HG03175 (cell line): Measurements from ENCODE around the gene ATF6.

Source experiments
- ATAC-seq: cut with Tn5 transposase; IDR thresholded peaks from one replicate; pipeline ENCODE4 v1.9.1; 2021; ENCODE audit warnings: mild to moderate bottlenecking, moderate library complexity; ENCODE audit not compliant: unreplicated experiment

The ATF6 gene

GRCh38 chr1:161956097-161956496, 190.0 kb downstream of the ATF6 start:
- ATAC-seq, result no peak

GRCh38 chr1:161956930-161957329, 190.8 kb downstream of the ATF6 start:
- ATAC-seq, result no peak

- no peak for ATAC-seq
These were observed 192.3 kb downstream of the ATF6 start for GRCh38 chr1:161958425-161958824.

- peak; percentile 86 for ATAC-seq
These were observed 196.2 kb downstream of the ATF6 start for GRCh38 chr1:161962091-161962887.

- ATAC-seq, result no peak
These were observed 199.9 kb downstream of the ATF6 start for GRCh38 chr1:161966067-161966466.

DNA sequence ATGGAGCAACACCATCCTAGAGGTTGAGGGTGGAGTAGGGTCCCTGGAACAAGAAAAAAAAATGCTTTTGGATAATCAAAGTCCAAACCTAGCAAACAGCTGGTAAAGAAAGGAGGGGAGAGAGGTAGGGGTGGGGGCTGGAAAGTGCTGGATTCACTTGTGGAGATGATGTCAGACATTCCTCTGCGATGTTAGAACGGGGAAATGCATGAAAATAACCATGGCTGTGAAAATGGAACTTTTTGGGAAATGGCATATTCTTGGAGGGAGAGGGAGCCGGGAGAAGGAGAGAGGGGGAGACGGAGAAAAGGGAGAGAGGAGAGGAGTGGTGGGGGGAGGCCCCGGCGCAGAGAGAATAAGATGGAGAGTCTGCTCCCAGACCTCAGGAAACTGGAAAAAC, 203.9 kb downstream of the ATF6 start:
- no peak for ATAC-seq

DNA sequence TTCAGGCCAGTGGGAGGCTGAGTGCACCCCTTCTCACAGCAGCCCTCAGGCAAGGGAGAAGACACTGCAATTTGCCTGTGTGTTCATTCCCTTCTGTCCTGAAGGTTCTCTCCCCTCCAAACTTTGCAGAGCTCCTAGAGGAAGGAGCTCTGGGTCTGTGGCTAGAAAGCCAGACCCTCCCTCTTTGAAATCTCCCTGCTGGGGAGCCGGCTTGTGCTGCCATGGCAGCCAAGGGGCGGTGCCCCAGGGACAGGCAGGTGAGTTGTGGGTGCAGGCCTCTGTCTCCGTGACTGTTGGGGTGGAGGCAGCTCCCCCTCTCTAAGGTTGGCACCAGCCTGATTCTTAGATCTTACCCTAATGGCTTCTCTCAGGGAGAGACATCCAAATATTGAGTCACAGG, 204.5 kb downstream of the ATF6 start:
- no peak for ATAC-seq

GRCh38 chr1:161972828-161973227, 206.7 kb downstream of the ATF6 start:
- ATAC-seq, result no peak

DNA sequence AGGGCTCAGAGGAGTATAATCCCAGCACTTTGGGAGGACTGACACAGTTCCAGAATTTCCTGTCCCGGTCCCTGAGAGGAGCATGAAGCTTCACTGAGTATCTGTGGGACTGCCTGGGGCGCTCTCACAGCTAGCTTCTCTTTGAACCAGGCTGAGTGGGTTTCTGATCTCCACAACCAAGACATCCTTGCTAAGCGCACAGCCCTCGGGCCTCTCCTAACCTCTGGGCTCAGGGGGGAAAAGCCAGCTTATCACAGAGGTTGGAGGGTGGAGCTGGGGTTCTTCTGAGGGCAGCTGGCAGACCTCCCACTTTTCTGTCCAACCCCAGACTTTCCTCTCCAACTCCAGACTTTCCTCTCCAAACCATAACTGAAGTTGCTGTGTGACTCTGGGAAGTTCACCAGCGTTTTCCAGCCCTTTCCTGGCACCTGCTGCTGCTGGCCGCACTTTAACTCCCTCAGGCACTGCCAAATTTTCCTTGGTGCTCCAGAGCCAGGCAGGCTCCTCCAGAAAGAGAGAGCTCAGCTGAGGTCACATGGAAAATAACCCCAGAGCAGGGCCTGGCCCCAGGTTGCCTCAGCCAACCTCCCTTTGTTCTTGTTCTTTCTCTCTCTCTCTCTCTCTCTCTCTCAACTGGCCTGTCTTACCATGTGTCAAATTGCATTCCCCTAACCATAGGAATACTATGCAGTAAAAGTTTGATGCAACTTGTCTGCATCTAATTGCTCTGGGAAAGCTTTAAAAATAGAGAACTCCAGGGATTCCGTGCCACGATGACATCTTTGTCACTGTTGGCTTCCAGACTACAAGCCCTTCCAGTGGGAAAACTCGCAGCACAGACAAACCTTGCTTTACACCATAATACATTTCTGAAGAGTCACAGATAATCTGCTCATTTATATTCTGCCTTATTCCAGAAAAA, 208.1 kb downstream of the ATF6 start:
- no peak for ATAC-seq

DNA sequence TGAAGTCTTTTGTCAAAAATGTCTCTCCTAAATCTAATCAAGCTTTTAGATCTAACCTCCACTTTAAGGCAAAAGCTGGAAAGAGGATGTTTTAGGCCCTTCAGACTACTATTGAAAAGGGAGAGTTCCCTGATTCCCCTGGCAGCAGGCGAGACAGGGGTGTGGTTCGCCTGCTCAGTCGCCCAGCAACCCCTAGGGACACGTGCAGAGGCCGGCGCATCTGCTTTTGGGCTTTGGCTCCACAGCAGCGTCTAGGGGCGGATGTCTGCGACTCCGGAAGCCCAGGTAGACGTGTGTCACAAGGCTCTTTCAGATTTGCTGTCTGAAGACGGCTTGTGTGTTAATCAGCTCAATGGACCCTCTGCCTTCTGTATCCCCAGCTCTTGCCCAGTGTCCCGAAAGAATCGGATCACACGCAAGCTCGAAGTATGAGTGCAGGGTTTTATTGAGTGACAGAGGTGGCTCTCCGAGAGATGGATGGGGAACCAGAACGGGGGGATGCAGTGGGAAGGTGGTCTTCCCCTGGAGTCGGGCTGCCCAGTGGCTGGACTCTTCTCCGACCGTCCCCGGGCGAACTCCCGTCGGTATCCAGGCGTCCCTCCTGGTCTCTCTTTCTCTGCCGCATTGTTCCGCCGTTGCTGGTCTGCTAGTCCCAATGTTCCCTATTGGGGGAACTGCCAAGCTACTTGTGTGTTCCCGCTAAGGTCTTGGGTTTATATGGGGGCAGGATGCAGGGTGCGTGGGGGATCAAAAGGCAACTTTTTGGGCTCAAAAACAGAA, 212.1 kb downstream of the ATF6 start:
- no peak for ATAC-seq

GRCh38 chr1:161981126-161981525, 215.0 kb downstream of the ATF6 start:
- ATAC-seq, result no peak

- ATAC-seq, result no peak
These were observed 215.8 kb downstream of the ATF6 start for GRCh38 chr1:161981735-161982506.

- no peak for ATAC-seq
These were observed 216.4 kb downstream of the ATF6 start for GRCh38 chr1:161982507-161982895.

DNA sequence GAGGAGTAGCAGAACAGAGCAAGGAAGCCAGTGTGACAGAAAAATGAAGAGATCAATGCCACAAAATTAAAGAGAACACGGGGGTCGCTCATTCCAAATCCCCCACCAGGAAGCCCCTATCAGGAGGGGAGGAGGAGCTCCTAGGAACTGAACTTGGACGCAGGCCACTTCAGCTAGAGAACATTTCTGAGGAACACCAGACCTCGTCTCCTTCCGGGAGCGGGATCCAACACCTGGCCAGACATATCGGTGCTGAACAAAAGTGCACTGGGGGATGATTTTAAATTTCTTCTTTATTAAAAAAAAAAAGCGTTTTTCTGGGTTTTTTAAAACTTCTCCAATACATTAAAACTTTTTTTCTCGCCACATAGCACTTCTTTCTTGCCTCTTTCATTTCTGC, 216.8 kb downstream of the ATF6 start:
- no peak for ATAC-seq

DNA sequence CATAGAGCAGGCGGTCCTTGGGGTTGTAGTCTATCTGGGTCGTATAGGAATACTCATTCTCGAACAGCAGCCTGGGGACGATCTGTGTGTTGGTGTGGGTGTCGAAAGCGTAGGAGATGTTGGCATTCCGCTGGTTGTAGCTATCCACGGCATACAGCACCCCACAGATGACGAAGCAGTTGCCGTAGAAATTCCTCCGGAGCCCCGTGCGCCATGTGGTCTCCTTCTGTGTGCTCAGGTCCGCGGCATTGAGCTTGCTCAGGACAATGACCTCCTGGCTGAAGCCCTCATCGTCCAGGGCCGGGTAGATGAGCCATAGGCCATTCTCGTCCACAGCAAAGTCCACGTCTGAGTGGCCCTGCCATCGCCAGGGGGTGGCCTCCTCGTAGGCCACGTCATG, 217.6 kb downstream of the ATF6 start:
- no peak for ATAC-seq

GRCh38 chr1:161985301-161985822, 219.2 kb downstream of the ATF6 start:
- ATAC-seq, result no peak

- no peak for ATAC-seq
These were observed 220.2 kb downstream of the ATF6 start for GRCh38 chr1:161986328-161986727.

- ATAC-seq, result no peak
These were observed 221.2 kb downstream of the ATF6 start for GRCh38 chr1:161987303-161987702.

DNA sequence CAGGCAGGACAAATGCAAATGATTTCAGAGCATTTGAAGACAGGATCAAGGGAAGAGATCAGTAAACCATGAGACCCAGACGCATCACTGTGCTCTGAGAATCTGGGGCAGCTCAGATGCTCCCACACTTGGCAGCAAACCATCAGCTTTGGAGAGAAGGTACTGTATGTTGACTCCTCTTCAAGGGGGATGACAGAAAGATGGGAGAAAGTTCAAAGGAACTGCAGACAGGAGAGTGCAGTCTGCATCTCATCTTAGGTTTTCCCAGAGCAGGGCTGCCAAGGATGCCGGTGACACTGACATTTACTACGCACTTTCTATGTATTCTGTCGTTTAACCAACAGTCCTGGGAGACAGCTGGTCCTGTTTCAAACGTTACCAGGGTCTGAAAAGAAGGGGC, 221.8 kb downstream of the ATF6 start:
- ATAC-seq, result no peak

- no peak for ATAC-seq
These were observed 222.3 kb downstream of the ATF6 start for GRCh38 chr1:161988413-161988812.
